GM12801 (cell line): ENCODE measurements around the gene SAFB.

Experiments
- TF ChIP-seq, protein P1 (sequence below): IDR thresholded peaks from one replicate; pipeline ENCODE4 v1.5.1; 2011; ENCODE audit warnings: control low read depth; ENCODE audit not compliant: insufficient read length; ENCODE audit errors: extremely low read depth

The SAFB gene

DNA sequence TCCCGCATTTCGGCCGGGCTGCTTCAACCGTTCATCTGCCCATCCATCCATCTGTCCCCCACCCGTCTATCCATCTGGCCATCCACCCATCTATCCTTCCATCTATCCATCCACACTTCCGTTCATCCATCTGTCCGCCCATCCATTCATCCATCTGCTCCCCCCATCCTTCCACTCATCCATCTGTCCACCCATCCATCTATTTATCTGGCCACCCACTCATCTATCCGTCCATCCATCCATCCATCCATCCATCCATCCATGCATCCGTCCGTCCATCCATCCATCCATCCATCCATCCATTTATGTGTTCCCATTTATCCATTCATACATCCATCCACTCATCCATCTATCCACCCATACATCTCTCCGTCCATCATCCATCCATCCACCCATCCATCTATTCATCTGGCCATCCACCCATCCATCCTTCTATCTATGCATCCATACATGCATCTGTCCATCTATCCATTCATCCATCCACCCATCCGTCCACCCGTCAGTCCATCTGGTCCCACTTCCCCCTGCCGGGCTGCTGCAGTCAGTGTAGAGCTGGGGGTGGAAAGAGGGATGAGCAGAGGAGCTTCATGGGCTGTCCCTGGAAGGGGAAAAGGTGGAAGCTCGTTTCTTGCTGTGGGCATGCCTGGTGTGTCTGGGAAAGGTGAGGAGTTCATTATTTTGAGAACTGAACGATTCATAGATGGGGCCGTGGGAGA lies 58.7 kb downstream of the SAFB start:
- TF ChIP-seq, protein P1, sequence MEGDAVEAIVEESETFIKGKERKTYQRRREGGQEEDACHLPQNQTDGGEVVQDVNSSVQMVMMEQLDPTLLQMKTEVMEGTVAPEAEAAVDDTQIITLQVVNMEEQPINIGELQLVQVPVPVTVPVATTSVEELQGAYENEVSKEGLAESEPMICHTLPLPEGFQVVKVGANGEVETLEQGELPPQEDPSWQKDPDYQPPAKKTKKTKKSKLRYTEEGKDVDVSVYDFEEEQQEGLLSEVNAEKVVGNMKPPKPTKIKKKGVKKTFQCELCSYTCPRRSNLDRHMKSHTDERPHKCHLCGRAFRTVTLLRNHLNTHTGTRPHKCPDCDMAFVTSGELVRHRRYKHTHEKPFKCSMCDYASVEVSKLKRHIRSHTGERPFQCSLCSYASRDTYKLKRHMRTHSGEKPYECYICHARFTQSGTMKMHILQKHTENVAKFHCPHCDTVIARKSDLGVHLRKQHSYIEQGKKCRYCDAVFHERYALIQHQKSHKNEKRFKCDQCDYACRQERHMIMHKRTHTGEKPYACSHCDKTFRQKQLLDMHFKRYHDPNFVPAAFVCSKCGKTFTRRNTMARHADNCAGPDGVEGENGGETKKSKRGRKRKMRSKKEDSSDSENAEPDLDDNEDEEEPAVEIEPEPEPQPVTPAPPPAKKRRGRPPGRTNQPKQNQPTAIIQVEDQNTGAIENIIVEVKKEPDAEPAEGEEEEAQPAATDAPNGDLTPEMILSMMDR = no peak

DNA sequence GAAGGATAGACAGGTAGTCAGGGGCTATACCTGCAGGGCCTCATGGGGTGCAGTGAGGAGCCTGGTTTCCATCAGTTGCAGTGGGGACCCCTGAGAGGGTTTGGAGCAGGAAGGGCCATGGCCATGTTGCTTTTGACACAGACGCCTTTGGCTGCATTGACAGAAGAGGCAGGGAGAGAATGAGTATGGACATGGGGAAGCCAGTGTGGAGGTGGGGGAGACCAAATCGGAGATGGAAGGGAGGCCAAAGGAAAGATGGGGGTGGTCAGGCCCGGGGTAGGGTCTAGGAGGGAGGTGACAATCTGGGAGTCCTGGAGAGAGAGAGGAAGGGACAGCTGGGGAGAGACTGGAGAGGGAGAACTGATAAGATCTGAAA lies 59.2 kb downstream of the SAFB start:
- TF ChIP-seq, protein P1 = no peak

DNA sequence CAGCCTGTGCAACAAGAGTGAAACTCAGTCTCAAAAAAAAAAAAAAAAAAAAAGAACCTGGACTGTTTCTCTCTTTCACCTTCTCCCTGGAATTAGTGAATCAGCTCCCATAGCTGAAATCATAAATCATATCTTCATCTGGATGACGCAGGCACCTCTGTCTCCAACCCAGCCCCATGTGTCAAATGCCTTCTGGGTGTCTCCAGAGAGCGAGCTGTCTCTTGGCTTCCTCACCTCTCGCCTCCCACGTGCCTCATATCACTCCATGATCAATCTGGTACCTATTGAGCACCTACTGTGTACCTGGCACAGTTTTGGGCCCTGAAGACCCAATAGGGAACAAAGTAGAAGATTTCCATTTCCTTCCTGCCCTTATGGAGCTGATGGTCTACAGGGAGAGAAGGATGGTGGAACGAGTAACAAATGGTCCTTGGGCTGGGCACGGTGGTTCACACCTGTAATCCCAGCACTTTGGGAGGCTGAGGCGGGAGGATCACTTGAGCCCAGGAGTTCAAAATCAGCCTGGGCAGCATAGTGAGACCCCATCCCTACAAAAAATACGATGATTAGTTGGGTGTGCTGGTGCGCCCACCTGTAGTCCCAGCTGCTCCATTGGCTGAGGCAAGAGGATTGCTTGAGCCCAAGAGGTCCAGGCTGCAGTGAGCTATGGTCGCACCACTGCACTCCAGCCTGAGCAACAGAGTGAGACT lies 60.4 kb downstream of the SAFB start:
- TF ChIP-seq, protein P1 = no peak

- TF ChIP-seq, protein P1 = no peak
These were observed 62.0 kb downstream of the SAFB start for GRCh38 chr19:5684694-5685430.

- TF ChIP-seq, protein P1 = no peak
These were observed 63.4 kb downstream of the SAFB start for GRCh38 chr19:5686326-5686646.

- TF ChIP-seq, protein P1 = no peak
These were observed 63.9 kb downstream of the SAFB start for GRCh38 chr19:5686647-5687359.

DNA sequence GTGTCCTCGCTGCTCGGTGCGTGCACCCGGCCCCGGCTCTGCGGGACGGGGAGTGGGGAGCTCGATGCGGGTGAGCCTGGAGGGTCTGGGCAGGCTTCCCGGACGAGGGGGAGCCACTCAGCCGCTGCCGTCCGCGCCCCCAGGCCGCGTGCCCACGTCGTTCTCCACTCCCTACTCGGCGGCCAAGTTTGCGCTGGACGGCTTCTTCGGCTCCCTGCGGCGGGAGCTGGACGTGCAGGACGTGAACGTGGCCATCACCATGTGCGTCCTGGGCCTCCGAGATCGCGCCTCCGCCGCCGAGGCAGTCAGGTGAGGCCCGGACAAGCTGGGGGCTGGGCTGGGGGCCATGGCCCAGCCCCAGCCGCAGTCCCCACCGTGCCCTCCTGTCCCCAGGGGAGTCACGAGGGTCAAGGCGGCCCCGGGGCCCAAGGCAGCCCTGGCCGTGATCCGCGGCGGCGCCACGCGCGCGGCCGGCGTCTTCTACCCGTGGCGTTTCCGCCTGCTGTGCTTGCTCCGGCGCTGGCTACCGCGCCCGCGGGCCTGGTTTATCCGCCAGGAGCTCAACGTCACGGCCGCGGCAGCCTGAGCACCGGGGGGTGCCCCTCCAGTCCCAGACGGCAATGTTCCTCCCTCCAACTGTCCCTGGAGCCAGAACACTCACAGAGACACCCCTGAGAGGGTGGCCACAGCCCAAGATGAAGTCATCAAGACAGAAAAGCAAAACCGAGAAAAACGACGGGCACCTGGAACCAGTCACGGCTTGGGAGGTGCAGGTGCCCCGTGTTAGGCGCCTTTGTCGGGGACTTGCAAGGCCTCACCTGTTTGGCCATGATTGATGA lies 64.7 kb downstream of the SAFB start:
- TF ChIP-seq, protein P1 = no peak
